Germinal center (tissue), 1 donor: ENCODE results near the gene PELI2.

Experiments
- DNase-seq: peaks from one replicate; pipeline ENCODE4 v3.0.0; 2012; ENCODE audit warnings: mixed read lengths, low spot score

Gene PELI2

GRCh38 chr14:56247495-56248200 is 129.4 kb downstream of the PELI2 start:
- no peak for DNase-seq

GRCh38 chr14:56248442-56248841 is 130.2 kb downstream of the PELI2 start:
- no peak for DNase-seq

GRCh38 chr14:56261046-56261445 is 142.8 kb downstream of the PELI2 start:
- DNase-seq, result no peak

GRCh38 chr14:56262530-56262929 is 144.3 kb downstream of the PELI2 start:
- DNase-seq, result no peak

- no peak for DNase-seq
These were observed 149.8 kb downstream of the PELI2 start for GRCh38 chr14:56268039-56268438.

GRCh38 chr14:56268673-56269072 is 150.5 kb downstream of the PELI2 start:
- no peak for DNase-seq

- DNase-seq, result no peak
These were observed 152.7 kb downstream of the PELI2 start for GRCh38 chr14:56270921-56271320.

GRCh38 chr14:56271970-56272369 is 153.8 kb downstream of the PELI2 start:
- DNase-seq, result no peak

GRCh38 chr14:56273155-56273554 is 154.9 kb downstream of the PELI2 start:
- no peak for DNase-seq

- DNase-seq, result no peak
These were observed 155.7 kb downstream of the PELI2 start for GRCh38 chr14:56273951-56274350.

- no peak for DNase-seq
These were observed 156.3 kb downstream of the PELI2 start for GRCh38 chr14:56274556-56274955.

- DNase-seq, result no peak
These were observed 157.9 kb downstream of the PELI2 start for GRCh38 chr14:56276108-56276507.

GRCh38 chr14:56278383-56278782 is 160.2 kb downstream of the PELI2 start:
- no peak for DNase-seq

- no peak for DNase-seq
These were observed 162.6 kb downstream of the PELI2 start for GRCh38 chr14:56280843-56281242.

GRCh38 chr14:56282179-56282578 is 164.0 kb downstream of the PELI2 start:
- DNase-seq, result no peak

GRCh38 chr14:56284641-56285040 is 166.4 kb downstream of the PELI2 start:
- no peak for DNase-seq

GRCh38 chr14:56289155-56289554 is 170.9 kb downstream of the PELI2 start:
- no peak for DNase-seq

GRCh38 chr14:56290195-56290594 is 172.0 kb downstream of the PELI2 start:
- no peak for DNase-seq

GRCh38 chr14:56292970-56293369 is 174.8 kb downstream of the PELI2 start:
- no peak for DNase-seq

GRCh38 chr14:56293506-56293905 is 175.3 kb downstream of the PELI2 start:
- DNase-seq, result no peak

GRCh38 chr14:56294128-56294527 is 175.9 kb downstream of the PELI2 start:
- peak; percentile 6 for DNase-seq

GRCh38 chr14:56295743-56296142 is 177.5 kb downstream of the PELI2 start:
- DNase-seq, result no peak

GRCh38 chr14:56297449-56297848 is 179.2 kb downstream of the PELI2 start:
- DNase-seq, result no peak

GRCh38 chr14:56299306-56299984 is 181.2 kb downstream of the PELI2 start:
- DNase-seq, result no peak
